GM12872 (cell line): ENCODE measurements around the gene GRK4.
A peak's percentile ranks its signal among the peaks of the same experiment; 100 is the strongest.

Source experiments
- CTCF ChIP-seq: IDR thresholded peaks from 3 replicates; pipeline ENCODE4 v1.5.1; 2011; ENCODE audit warnings: low read depth, mild to moderate bottlenecking, low read length, moderate library complexity; ENCODE audit not compliant: insufficient read depth

Gene GRK4

DNA sequence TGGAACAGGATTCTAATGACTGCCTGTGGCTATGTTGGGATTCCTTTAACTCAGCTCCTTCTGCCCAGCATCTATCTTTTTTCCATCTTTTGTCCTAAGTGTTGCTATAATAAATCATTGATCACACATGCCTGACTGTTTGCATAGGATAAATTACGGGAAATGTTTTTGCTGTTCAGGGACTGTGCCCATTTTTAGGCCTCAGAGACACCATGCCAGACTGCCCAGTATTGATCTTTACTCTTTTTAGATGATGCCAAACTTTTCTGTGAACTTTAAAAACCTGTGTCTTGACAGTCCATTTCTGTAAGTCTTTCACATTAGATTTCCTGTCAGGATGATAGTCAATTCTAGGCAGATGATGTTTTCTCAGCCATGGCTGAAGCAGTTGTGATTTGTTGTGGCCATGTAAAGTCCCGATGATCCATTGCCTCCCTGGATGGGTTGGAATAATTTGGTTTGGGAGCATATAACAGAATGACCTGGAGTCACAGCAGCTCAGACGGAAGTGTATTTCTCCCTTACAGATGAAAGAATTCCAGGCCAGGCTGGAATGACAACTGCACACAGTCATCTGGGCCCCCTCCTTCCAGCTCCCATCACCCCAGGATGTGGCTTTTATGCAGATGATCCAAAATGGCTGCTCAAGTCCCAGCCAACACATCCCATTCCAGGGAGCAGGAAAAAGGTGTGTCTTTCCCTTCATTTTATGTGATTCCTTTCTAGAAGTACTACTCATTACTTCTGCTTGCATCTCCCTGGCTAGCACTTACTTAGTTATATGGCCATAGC is 107.5 kb downstream of the GRK4 start:
- TF ChIP-seq CTCF = no peak

- no peak for TF ChIP-seq CTCF
These were observed 108.4 kb downstream of the GRK4 start for GRCh38 chr4:3071811-3072210.

- 0 out of 3 replicates have a peak, but pooled peaks have one; percentile 13 for TF ChIP-seq CTCF
These were observed 110.0 kb downstream of the GRK4 start for GRCh38 chr4:3073158-3074077.

- TF ChIP-seq CTCF = no peak
These were observed 110.9 kb downstream of the GRK4 start, which contains the start of the genes HTT and HTT-AS for GRCh38 chr4:3074078-3074845. TSS of gene HTT (plus strand) at chr4:3074681. CDS start at chr4:3074826, 145 bp downstream. TSS of gene HTT-AS (minus strand) at chr4:3074538.

DNA sequence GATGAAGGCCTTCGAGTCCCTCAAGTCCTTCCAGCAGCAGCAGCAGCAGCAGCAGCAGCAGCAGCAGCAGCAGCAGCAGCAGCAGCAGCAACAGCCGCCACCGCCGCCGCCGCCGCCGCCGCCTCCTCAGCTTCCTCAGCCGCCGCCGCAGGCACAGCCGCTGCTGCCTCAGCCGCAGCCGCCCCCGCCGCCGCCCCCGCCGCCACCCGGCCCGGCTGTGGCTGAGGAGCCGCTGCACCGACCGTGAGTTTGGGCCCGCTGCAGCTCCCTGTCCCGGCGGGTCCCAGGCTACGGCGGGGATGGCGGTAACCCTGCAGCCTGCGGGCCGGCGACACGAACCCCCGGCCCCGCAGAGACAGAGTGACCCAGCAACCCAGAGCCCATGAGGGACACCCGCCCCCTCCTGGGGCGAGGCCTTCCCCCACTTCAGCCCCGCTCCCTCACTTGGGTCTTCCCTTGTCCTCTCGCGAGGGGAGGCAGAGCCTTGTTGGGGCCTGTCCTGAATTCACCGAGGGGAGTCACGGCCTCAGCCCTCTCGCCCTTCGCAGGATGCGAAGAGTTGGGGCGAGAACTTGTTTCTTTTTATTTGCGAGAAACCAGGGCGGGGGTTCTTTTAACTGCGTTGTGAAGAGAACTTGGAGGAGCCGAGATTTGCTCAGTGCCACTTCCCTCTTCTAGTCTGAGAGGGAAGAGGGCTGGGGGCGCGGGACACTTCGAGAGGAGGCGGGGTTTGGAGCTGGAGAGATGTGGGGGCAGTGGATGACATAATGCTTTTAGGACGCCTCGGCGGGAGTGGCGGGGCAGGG is 111.7 kb downstream of the GRK4 start:
- TF ChIP-seq CTCF = no peak

- no peak for TF ChIP-seq CTCF
These were observed 112.2 kb downstream of the GRK4 start for GRCh38 chr4:3075652-3075981.
